ENCODE measurements around the gene RNF220.
A peak's percentile ranks its signal among the peaks of the same experiment; 100 is the strongest.

RNF220 gene

GRCh38 chr1:44673675-44674112, 268.6 kb downstream of the RNF220 start:
- DNase-seq (ENCODE audit: low read depth): no peak
- H3K4me3 ChIP-seq (ENCODE audit: low read depth, low read length): peak overlapping the region; percentile 75
- TF ChIP-seq, protein P1, sequence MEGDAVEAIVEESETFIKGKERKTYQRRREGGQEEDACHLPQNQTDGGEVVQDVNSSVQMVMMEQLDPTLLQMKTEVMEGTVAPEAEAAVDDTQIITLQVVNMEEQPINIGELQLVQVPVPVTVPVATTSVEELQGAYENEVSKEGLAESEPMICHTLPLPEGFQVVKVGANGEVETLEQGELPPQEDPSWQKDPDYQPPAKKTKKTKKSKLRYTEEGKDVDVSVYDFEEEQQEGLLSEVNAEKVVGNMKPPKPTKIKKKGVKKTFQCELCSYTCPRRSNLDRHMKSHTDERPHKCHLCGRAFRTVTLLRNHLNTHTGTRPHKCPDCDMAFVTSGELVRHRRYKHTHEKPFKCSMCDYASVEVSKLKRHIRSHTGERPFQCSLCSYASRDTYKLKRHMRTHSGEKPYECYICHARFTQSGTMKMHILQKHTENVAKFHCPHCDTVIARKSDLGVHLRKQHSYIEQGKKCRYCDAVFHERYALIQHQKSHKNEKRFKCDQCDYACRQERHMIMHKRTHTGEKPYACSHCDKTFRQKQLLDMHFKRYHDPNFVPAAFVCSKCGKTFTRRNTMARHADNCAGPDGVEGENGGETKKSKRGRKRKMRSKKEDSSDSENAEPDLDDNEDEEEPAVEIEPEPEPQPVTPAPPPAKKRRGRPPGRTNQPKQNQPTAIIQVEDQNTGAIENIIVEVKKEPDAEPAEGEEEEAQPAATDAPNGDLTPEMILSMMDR (IDR thresholded peaks at IDR 0.05; ENCODE audit: control insufficient read depth, extremely low read depth, insufficient read depth): no peak

GRCh38 chr1:44674113-44675000, 269.3 kb downstream of the RNF220 start, which contains the start of the genes ARMH1 and TMEM53:
Gene ARMH1, plus strand, starts transcription at chr1:44674714. Its CDS starts 14,984 bp downstream, at chr1:44689698.
Gene TMEM53, minus strand, starts transcription at chr1:44674481. Its CDS starts 90 bp downstream, at chr1:44674391.
- TF ChIP-seq, protein P1 (IDR thresholded peaks at IDR 0.05; ENCODE audit: control insufficient read depth, extremely low read depth, insufficient read depth): 0 out of 2 replicates have a peak, but pooled peaks have one; percentile 2
- DNase-seq (ENCODE audit: low read depth): peak; percentile 98
- H3K4me3 ChIP-seq (ENCODE audit: low read depth, low read length): peak within 1 kb of the TSS; percentile 75

DNA sequence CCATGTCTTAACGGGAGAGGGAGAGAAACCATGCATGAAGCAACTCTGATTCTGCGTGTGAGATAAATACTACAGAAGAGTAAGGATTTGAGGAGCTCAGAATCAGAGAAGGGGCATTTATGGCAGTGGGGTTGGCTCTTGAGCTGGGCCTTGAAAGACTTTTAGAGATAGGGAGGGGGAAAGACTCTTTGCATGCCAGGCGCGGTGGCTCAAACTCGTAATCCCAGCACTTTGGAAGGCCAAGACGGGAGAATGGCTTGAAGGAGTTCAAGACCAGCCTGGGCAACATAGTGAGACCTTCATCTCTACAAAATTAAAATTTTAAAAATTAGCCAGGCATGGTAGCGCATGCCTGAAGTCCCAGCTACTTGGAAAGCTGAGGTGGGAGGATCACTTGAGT, 270.1 kb downstream of the RNF220 start:
- TF ChIP-seq, protein P1 (IDR thresholded peaks at IDR 0.05; ENCODE audit: control insufficient read depth, extremely low read depth, insufficient read depth): no peak
- DNase-seq (ENCODE audit: low read depth): no peak
- H3K4me3 ChIP-seq (ENCODE audit: low read depth, low read length): peak overlapping the region; percentile 75

- H3K4me3 ChIP-seq (ENCODE audit: low read depth, low read length): no peak overlapping the region
- no peak for DNase-seq (ENCODE audit: low read depth)
- TF ChIP-seq, protein P1 (IDR thresholded peaks at IDR 0.05; ENCODE audit: control insufficient read depth, extremely low read depth, insufficient read depth): no peak
Measured at GRCh38 chr1:44676484-44677200, 271.6 kb downstream of the RNF220 start.

GRCh38 chr1:44677201-44677766, 272.2 kb downstream of the RNF220 start:
- no peak for DNase-seq (ENCODE audit: low read depth)
- TF ChIP-seq, protein P1 (IDR thresholded peaks at IDR 0.05; ENCODE audit: control insufficient read depth, extremely low read depth, insufficient read depth): peak; percentile 47
- H3K4me3 ChIP-seq (ENCODE audit: low read depth, low read length): no peak overlapping the region

GRCh38 chr1:44678120-44678519, 273.1 kb downstream of the RNF220 start:
- TF ChIP-seq, protein P1 (IDR thresholded peaks at IDR 0.05; ENCODE audit: control insufficient read depth, extremely low read depth, insufficient read depth): no peak

More at GRCh38 chr1:44678120-44678519, 273.1 kb downstream of the RNF220 start:
- H3K4me3 ChIP-seq (ENCODE audit: low read depth, low read length): no peak overlapping the region
- DNase-seq (ENCODE audit: low read depth): no peak
